HEK293T (cell line): ENCODE data around the gene PSMB1.

ENCODE experiments used
- CTCF ChIA-PET: fragments of 350-600 bp; formaldehyde crosslinking; extraction: SDS; loops from one replicate; lab custom pipeline; 2021; ENCODE audit warnings: antibody characterized with exemption, inconsistent platforms; lab: Yijun Ruan, JAX
- POLR2A ChIA-PET: fragments of 350-600 bp; formaldehyde crosslinking; extraction: SDS; loops from one replicate; lab custom pipeline; 2020; ENCODE audit warnings: antibody characterized with exemption, inconsistent platforms; lab: Yijun Ruan, JAX
- DNase-seq: peaks from one replicate; pipeline ENCODE4 v3.0.0; 2012; ENCODE audit warnings: mixed read lengths; ENCODE audit errors: extremely low spot score
- ARNT ChIP-seq: fragments of 450-650 bp; IDR thresholded peaks from 2 replicates; pipeline ENCODE4 v1.6.1; 2017; ENCODE audit warnings: mild to moderate bottlenecking
- BHLHE40 ChIP-seq: fragments of 450-650 bp; IDR thresholded peaks from 2 replicates; pipeline ENCODE4 v1.6.1; 2016; ENCODE audit warnings: mild to moderate bottlenecking, moderate library complexity, borderline replicate concordance
- CTBP1 ChIP-seq: fragments of 450-650 bp; IDR thresholded peaks from 2 replicates; pipeline ENCODE4 v1.6.1; 2016; ENCODE audit warnings: borderline replicate concordance
- ELF4 ChIP-seq: fragments of 450-650 bp; IDR thresholded peaks from 2 replicates; pipeline ENCODE4 v1.6.1; 2017; ENCODE audit warnings: antibody characterized with exemption
- FOXA1 ChIP-seq: fragments of 450-650 bp; IDR thresholded peaks from 2 replicates; pipeline ENCODE4 v1.6.1; 2016; ENCODE audit warnings: mild to moderate bottlenecking
- FOXK2 ChIP-seq: fragments of 450-650 bp; IDR thresholded peaks from 2 replicates; pipeline ENCODE4 v1.6.1; 2016; ENCODE audit warnings: mild to moderate bottlenecking
- FOXM1 ChIP-seq: fragments of 450-650 bp; IDR thresholded peaks from 2 replicates; pipeline ENCODE4 v1.6.1; 2017; ENCODE audit warnings: mild to moderate bottlenecking, borderline replicate concordance
- HDGF ChIP-seq: fragments of 450-650 bp; IDR thresholded peaks from 2 replicates; pipeline ENCODE4 v1.6.1; 2017; ENCODE audit warnings: antibody characterized with exemption, borderline replicate concordance
- L3MBTL2 ChIP-seq: fragments of 450-650 bp; conservative IDR thresholded peaks from 2 replicates; pipeline ENCODE4 v1.6.1; 2016; ENCODE audit warnings: mild to moderate bottlenecking
- LEF1 ChIP-seq: fragments of 450-650 bp; IDR thresholded peaks from 2 replicates; pipeline ENCODE4 v1.6.1; 2017; ENCODE audit warnings: mild to moderate bottlenecking, borderline replicate concordance
- NFRKB ChIP-seq: fragments of 450-650 bp; IDR thresholded peaks from 2 replicates; pipeline ENCODE4 v1.6.1; 2016; ENCODE audit warnings: mild to moderate bottlenecking, moderate library complexity
- SP1 ChIP-seq: fragments of 450-650 bp; IDR thresholded peaks from 2 replicates; pipeline ENCODE4 v1.6.1; 2017
- SUZ12 ChIP-seq: fragments of 450-650 bp; IDR thresholded peaks from 2 replicates; pipeline ENCODE4 v1.6.1; 2016; ENCODE audit warnings: mild to moderate bottlenecking
- TARDBP ChIP-seq: fragments of 450-650 bp; IDR thresholded peaks from 2 replicates; pipeline ENCODE4 v1.6.1; 2016
- ZNF384 ChIP-seq: fragments of 450-650 bp; IDR thresholded peaks from 2 replicates; pipeline ENCODE4 v1.6.1; 2016
- TF ChIP-seq, protein P1 (sequence below): fragments of 450-650 bp; IDR thresholded peaks from 2 replicates; pipeline ENCODE4 v1.6.1; 2016

PSMB1 gene

DNA sequence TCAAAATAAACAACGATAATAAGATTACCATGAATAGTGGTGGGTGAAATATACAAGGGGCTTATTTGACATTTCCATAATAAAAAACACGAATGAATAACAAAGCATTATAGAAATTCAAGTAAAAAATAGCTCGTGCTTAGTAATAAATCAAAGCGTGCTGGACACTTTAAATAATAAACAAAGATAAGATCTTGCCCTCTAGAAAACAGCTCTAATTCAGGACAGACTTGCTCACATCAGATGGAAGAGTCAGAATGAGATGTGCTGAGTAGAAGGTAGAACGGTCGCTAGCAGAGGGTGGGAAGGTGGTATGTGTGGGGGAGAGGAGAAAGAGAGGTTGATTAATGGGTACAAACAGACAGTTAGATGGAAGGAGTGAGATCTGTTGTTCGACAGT, 27.3 kb downstream of the PSMB1 start:
- DNase-seq: no peak
- POLR2A ChIA-PET: no interaction called here
- CTCF ChIA-PET: no interaction called here
- TF ChIP-seq NFRKB (no peak), SP1 (no peak), BHLHE40 (no peak)
- TF ChIP-seq, protein P1, sequence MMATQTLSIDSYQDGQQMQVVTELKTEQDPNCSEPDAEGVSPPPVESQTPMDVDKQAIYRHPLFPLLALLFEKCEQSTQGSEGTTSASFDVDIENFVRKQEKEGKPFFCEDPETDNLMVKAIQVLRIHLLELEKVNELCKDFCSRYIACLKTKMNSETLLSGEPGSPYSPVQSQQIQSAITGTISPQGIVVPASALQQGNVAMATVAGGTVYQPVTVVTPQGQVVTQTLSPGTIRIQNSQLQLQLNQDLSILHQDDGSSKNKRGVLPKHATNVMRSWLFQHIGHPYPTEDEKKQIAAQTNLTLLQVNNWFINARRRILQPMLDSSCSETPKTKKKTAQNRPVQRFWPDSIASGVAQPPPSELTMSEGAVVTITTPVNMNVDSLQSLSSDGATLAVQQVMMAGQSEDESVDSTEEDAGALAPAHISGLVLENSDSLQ: peak; percentile 82

DNA sequence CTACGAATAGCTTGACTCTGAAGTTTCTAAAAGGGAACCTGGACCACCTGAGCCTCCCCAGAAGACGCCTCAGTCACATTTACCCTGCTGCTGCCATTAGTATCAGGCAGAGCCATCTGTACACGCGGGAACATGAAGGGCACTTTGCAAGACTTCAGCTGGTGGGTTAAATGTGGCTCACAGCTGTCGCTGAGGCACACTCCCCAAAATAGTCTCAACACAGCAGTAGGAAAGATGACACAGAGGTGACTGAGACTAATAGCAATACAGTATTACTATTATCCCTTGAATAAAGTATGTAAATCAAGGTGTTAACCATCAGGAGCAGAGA, 29.0 kb downstream of the PSMB1 start:
- CTCF ChIA-PET: no interaction called here
- POLR2A ChIA-PET: no interaction called here
- DNase-seq: no peak
- TF ChIP-seq FOXA1: no peak
- TF ChIP-seq, protein P1: no peak
- TF ChIP-seq FOXM1: no peak
- no peak for TF ChIP-seq ARNT
- no peak for TF ChIP-seq HDGF
- no peak for TF ChIP-seq NFRKB
- TF ChIP-seq L3MBTL2: no peak
- no peak for TF ChIP-seq FOXK2
- no peak for TF ChIP-seq ELF4
- no peak for TF ChIP-seq LEF1
- no peak for TF ChIP-seq CTBP1
- TF ChIP-seq SP1: no peak
- TF ChIP-seq ZNF384: no peak
- no peak for TF ChIP-seq TARDBP
- no peak for TF ChIP-seq BHLHE40
- TF ChIP-seq SUZ12: no peak

DNA sequence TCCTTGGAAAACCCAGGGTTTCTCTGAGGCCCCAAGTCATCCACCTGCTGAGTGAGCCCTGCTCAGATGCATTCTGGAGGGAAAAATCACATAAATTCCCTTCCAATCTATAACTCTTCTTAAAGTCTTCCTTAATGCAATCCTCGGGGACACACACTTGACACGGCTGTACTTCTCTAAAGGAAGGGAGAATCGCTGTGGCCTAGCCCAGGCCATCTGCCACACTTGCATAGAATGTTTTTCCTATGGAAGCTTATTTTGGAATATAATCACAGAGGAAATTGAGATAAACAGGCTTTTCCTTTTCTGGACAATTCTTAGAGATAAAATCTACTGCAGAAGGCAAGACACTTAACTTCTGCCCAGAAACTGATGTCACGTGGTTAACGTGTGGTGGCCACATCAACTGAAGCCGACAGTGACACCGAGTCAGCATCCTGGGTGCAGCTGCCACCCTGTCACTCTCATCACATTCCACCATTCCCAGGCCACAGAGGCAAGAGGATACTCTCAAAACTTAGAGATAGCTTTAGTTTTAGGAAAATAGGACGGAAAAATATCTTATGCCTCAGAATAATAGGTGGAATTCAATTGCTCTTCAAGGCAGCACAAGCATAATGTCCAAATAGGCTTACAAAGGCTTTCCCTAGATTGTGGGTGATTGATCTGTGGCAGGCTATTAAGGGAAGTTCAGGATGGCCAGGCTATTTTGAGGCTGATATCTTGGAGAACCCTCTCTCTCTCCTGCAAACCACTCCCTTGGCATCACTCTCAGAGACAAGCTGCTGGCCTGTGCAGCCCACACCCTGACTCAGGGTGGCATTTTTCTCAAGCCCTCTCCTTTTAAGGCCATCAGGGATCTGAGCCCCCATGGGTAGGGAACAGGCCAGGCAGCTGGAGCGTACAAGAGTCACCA, 29.6 kb downstream of the PSMB1 start:
- DNase-seq: no peak
- TF ChIP-seq SP1 (no peak), ELF4 (no peak), LEF1 (no peak), FOXK2 (no peak)
- POLR2A ChIA-PET: no interaction called here
- CTCF ChIA-PET: interaction anchor here (0.6 to 1.4 kb wide), 2 partner anchors 27 to 692 kb away, joined by 3 to 4 read pairs; no protein-coding TSS in a partner anchor

DNA sequence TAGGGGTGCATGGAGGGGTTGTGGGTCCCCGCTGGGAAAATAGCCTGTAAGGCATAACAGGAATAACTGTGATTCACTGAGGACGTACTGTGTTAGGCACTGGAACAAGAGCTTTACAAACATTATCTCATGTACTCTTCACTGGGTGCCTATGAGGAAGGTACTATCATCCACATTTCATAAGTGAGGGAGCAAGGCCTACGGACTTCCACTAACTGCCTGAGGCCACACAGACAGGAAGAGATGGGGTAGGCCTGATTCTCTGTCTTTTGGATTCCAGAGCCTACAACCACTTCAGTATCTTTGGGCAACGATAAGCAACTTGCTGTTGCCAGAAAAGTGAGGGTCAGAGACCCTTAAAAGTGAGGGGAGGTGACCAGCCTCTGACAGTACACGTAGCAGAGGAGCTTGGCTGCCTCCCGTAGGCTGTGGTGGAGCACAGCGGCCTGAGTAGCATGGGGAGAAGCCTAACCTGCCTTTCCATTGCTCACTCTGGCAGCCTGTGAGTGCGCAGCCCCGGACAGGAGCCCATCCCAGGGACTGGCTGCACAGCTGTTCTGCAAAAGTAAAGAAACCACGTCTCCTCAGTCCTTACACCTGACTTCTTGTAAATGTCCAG, 30.4 kb downstream of the PSMB1 start:
- peak; percentile 53 for DNase-seq
- TF ChIP-seq ELF4 (no peak), ZNF384 (no peak), CTBP1 (no peak), BHLHE40 (no peak), NFRKB (no peak), LEF1 (no peak), SUZ12 (no peak), FOXK2 (no peak), FOXM1 (no peak), ARNT (no peak), TARDBP (no peak)
- TF ChIP-seq, protein P1: no peak
- ChIA-PET CTCF (interaction anchor here (0.6 to 1.4 kb wide), 2 partner anchors 28 to 691 kb away, joined by 3 to 4 read pairs; no protein-coding TSS in a partner anchor), POLR2A (no interaction called here)

DNA sequence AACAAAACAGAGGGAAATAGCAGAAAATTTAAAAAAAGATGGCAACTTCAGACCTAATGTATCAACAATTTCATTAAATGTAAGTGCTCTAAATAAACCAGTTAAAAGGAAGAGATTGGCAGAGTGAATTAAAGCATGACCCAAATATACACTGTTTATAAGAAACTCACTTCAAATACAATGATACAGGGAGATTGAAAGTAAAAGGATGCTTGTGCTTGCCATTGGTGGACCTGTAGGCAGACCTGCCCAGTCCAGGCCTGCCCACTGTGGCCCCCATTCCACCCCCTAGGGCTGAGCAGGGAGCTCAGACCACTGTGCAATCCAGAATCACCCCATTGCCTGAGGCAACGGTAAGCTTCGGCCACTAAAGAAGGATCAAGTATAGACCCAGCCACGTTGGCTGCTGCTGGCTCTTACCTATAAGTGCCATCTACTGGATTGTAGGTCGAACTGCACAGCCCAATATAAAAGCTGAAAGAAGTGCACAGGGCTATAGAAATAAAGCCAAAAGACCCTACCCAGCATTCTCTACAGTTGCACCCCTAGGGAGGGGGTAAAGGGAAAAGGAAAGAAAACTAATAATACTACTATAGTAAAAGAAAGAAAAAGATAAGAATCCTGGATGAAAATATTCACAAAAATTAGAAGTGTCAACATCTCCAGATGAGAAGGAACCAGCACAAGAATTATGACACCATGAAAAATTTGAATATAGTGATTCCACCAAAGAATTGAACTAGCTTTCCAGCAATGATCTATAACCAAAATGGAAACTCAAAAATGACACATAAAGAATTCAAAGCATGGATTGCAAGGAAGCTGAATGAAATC, 36.1 kb downstream of the PSMB1 start:
- CTCF ChIA-PET: interaction anchor here (0.7 to 2.2 kb wide), 6 partner anchors 8 to 727 kb away, joined by 3 to 10 read pairs (median 6); no protein-coding TSS in a partner anchor

More for the DNA sequence above, 36.1 kb downstream of the PSMB1 start:
- TF ChIP-seq, protein P1: no peak
- TF ChIP-seq L3MBTL2: peak; percentile 47
- no peak for TF ChIP-seq BHLHE40
- no peak for TF ChIP-seq ELF4
- no peak for TF ChIP-seq TARDBP
- TF ChIP-seq LEF1: no peak
- no peak for TF ChIP-seq FOXM1
- peak; percentile 62 for DNase-seq
- POLR2A ChIA-PET: no interaction called here
